ENCODE results near the gene ALDH1A3. TPM values are rescaled to one million over a fixed set of nuclear protein-coding genes. Genes with fewer than 3 reads are reported as not detected.

ALDH1A3 gene
- total and polyA plus RNA-seq, 2 of the 13 experiments (the other 11 are each of a cell fraction or from before 2014, with no cell fraction given) = not detected

GRCh38 chr15:100925480-100925879 lies 45.8 kb downstream of the ALDH1A3 start:
- H3K9ac ChIP-seq (ENCODE audit: insufficient read depth, low read depth, low read length) = no peak overlapping the region
- FAIRE-seq (no peak), DNase-seq (ENCODE audit: low spot score) (no peak), ATAC-seq (no peak)
- no peaks in the 10 kb centered on the region for H3K4me1 ChIP-seq (ENCODE audit: insufficient read depth, low read length)
- H3K27ac ChIP-seq (ENCODE audit: extremely low read length, insufficient read depth, low read length) = no peak overlapping the region
- H3K36me3 ChIP-seq (replicated peaks in 1 of 2; ENCODE audit: control insufficient read depth in 1 of 2, insufficient read depth in 2 of 2, low read length in 2 of 2) = no peaks in the 10 kb centered on the region
- no peaks in the 10 kb centered on the region for H3K9me3 ChIP-seq (ENCODE audit: low read length)
- H3K4me2 ChIP-seq (ENCODE audit: low read depth, low read length) = no peak overlapping the region
- H3K4me3 ChIP-seq (replicated peaks in 1 of 3; ENCODE audit: insufficient read depth in 1 of 3, low read depth in 2 of 3, low read length in 3 of 3) = no peak overlapping the region
- intact Hi-C loops (cut with micrococcal nuclease; ENCODE audit: unreplicated experiment) (no loop called here), in situ Hi-C loops (cut with HindIII; ENCODE audit: extremely low pct_ligation_motif_present, low pct_unique_long_range_greater_than_20kb) (no loop called here)
- no peak overlapping the region for H2AFZ ChIP-seq (ENCODE audit: low read length)
- ChIA-PET CTCF (ENCODE audit: low intra/inter-chr PET ratio, low total read pairs) (no interaction called here), POLR2A (no interaction called here)
- 8% methylated on average over 8 of the region's 8 CpGs for WGBS (ENCODE audit: low lambda C conversion rate)
- H3K79me2 ChIP-seq (ENCODE audit: insufficient read depth, low read length) = no peaks in the 10 kb centered on the region
- peaks cover 0 to 56% of the 10 kb centered on the region in 2 experiments; a peak in 4 of 5 replicates for H3K27me3 ChIP-seq (ENCODE audit: control insufficient read depth in 1 of 2, insufficient read depth in 2 of 2, low read length in 2 of 2)
- H4K20me1 ChIP-seq (ENCODE audit: insufficient read depth, low read length) = no peaks in the 10 kb centered on the region
- TF ChIP-seq, protein P1, sequence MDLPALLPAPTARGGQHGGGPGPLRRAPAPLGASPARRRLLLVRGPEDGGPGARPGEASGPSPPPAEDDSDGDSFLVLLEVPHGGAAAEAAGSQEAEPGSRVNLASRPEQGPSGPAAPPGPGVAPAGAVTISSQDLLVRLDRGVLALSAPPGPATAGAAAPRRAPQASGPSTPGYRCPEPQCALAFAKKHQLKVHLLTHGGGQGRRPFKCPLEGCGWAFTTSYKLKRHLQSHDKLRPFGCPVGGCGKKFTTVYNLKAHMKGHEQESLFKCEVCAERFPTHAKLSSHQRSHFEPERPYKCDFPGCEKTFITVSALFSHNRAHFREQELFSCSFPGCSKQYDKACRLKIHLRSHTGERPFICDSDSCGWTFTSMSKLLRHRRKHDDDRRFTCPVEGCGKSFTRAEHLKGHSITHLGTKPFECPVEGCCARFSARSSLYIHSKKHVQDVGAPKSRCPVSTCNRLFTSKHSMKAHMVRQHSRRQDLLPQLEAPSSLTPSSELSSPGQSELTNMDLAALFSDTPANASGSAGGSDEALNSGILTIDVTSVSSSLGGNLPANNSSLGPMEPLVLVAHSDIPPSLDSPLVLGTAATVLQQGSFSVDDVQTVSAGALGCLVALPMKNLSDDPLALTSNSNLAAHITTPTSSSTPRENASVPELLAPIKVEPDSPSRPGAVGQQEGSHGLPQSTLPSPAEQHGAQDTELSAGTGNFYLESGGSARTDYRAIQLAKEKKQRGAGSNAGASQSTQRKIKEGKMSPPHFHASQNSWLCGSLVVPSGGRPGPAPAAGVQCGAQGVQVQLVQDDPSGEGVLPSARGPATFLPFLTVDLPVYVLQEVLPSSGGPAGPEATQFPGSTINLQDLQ (CRISPR knock-in tag; IDR thresholded peaks at IDR 0.05) = no peak
- no peak for TF ChIP-seq ZNF552 (CRISPR knock-in tag; IDR thresholded peaks at IDR 0.05; ENCODE audit: borderline replicate concordance)
- TF ChIP-seq PITX1 (CRISPR knock-in tag; IDR thresholded peaks at IDR 0.05) = no peak
- no peak for TF ChIP-seq MLXIP (CRISPR knock-in tag; IDR thresholded peaks at IDR 0.05; ENCODE audit: borderline replicate concordance)
- no peak for TF ChIP-seq PRPF4 (IDR thresholded peaks at IDR 0.05; ENCODE audit: low read depth, low read length, poor library complexity, severe bottlenecking)
- no TSS peak for BruUV-seq (replicated peaks)
